DOHH2 (cell line): Measurements from ENCODE around the gene SMAP2.

Experiments
- EZH2phosphoT487 ChIP-seq: fragments of 200-600 bp; sonication (generic); IDR thresholded peaks from 2 replicates; pipeline ENCODE4 v1.6.1; 2017; ENCODE audit warnings: borderline replicate concordance, mild to moderate bottlenecking, antibody characterized with exemption, low read length, moderate library complexity, mixed read lengths
- TF ChIP-seq, protein P1 (sequence below): fragments of 200-600 bp; sonication (generic); IDR thresholded peaks from one replicate; pipeline ENCODE4 v1.5.1; 2014; ENCODE audit warnings: antibody characterized with exemption, mild to moderate bottlenecking, low read depth, low read length; ENCODE audit not compliant: poor library complexity, severe bottlenecking

GRCh38 chr1:40404670-40405462 lies 31.3 kb downstream of the SMAP2 start:
- TF ChIP-seq, protein P1, sequence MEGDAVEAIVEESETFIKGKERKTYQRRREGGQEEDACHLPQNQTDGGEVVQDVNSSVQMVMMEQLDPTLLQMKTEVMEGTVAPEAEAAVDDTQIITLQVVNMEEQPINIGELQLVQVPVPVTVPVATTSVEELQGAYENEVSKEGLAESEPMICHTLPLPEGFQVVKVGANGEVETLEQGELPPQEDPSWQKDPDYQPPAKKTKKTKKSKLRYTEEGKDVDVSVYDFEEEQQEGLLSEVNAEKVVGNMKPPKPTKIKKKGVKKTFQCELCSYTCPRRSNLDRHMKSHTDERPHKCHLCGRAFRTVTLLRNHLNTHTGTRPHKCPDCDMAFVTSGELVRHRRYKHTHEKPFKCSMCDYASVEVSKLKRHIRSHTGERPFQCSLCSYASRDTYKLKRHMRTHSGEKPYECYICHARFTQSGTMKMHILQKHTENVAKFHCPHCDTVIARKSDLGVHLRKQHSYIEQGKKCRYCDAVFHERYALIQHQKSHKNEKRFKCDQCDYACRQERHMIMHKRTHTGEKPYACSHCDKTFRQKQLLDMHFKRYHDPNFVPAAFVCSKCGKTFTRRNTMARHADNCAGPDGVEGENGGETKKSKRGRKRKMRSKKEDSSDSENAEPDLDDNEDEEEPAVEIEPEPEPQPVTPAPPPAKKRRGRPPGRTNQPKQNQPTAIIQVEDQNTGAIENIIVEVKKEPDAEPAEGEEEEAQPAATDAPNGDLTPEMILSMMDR = peak; percentile 83
- no peak for TF ChIP-seq EZH2phosphoT487
